HepG2 (cell line): ENCODE results near the gene COQ10B. TPM values are rescaled to one million over a fixed set of nuclear protein-coding genes. Genes with fewer than 3 reads are reported as not detected.
A peak's percentile ranks its signal among the peaks of the same experiment; 100 is the strongest.

Experiments
- ATAC-seq: fragments of 200-7000 bp; cut with Tn5 transposase; 3 replicates; pipeline ENCODE4 v1.9.1; 2020; ENCODE audit warnings: mild to moderate bottlenecking, moderate library complexity
- BruUV-seq: library from RNA; stranded (reverse); fragments of 400-500 nt; replicated peaks from 2 replicates; lab custom pipeline; 2021; lab: Mats Ljungman, UMichigan
- CTCF ChIA-PET: fragments of 300-600 bp; formaldehyde crosslinking; extraction: SDS; loops from one replicate; lab custom pipeline; 2021; ENCODE audit warnings: low total read pairs, inconsistent platforms, low intra/inter-chr PET ratio; lab: Yijun Ruan, JAX
- POLR2A ChIA-PET: fragments of 350-600 bp; sonication (Branson Sonifier 250); formaldehyde crosslinking; loops from one replicate; lab custom pipeline; 2020; ENCODE audit warnings: antibody characterized with exemption, inconsistent platforms; lab: Yijun Ruan, JAX
- DNase-seq: peaks from one replicate; pipeline ENCODE4 v3.0.0-alpha.2; 2015; ENCODE audit warnings: low spot score
- FAIRE-seq: peaks from 3 replicates; lab custom pipeline; 2011; peaks lifted over from hg19 to GRCh38; lab: Jason Lieb, UNC
- H2AFZ ChIP-seq: one replicate; pipeline ENCODE4 v1.6.1; 2011; ENCODE audit warnings: low read length, inconsistent platforms
- H3K27ac ChIP-seq: fragments of 300-600 bp; 3 replicates; pipeline ENCODE4 v1.8.0; 2011; ENCODE audit warnings: mixed run types, mild to moderate bottlenecking, mixed read lengths, low read length, inconsistent platforms; ENCODE audit not compliant: insufficient read depth; ENCODE audit errors: extremely low read length
- H3K27me3 ChIP-seq, 2 experiments: fragments of 200-600 bp in 1 of 2; 2 replicates in 1 of 2; 3 replicates in 1 of 2; pipeline versions ENCODE4 v1.6.0 to v1.8.0; 2011; ENCODE audit warnings: low read length in 2 of 2, mild to moderate bottlenecking in 2 of 2, moderate library complexity in 2 of 2, inconsistent platforms in 1 of 2; ENCODE audit not compliant: insufficient read depth in 2 of 2, control insufficient read depth in 1 of 2
- H3K36me3 ChIP-seq, 2 experiments: fragments of 200-600 bp in 1 of 2; replicated peaks in 1 of 2; 2 replicates in 1 of 2; 3 replicates in 1 of 2; pipeline versions ENCODE4 v1.5.1 to v1.8.0; 2011; ENCODE audit warnings: low read length in 2 of 2, inconsistent platforms in 1 of 2; ENCODE audit not compliant: insufficient read depth in 2 of 2, control insufficient read depth in 1 of 2
- H3K4me1 ChIP-seq: 2 replicates; pipeline ENCODE4 v1.5.1; 2012; ENCODE audit warnings: low read length, inconsistent platforms; ENCODE audit not compliant: insufficient read depth
- H3K4me2 ChIP-seq: 2 replicates; pipeline ENCODE4 v1.6.0; 2011; ENCODE audit warnings: low read depth, low read length, inconsistent platforms
- H3K4me3 ChIP-seq, 3 experiments: fragments of 200-600 bp in 1 of 3; sonication (generic), shearing (Covaris generic) in 1 of 3; replicated peaks in 1 of 3; 2 replicates each; pipeline ENCODE4 v1.5.1; 2011 to 2016; ENCODE audit warnings: low read length in 3 of 3, inconsistent platforms in 2 of 3, low read depth in 2 of 3, mild to moderate bottlenecking in 2 of 3, control low read depth in 1 of 3, mixed read lengths in 1 of 3; ENCODE audit not compliant: insufficient read depth in 1 of 3
- H3K79me2 ChIP-seq: one replicate; pipeline ENCODE4 v1.6.1; 2011; ENCODE audit warnings: low read length, inconsistent platforms; ENCODE audit not compliant: insufficient read depth
- H3K9ac ChIP-seq: 2 replicates; pipeline ENCODE4 v1.6.0; 2011; ENCODE audit warnings: mild to moderate bottlenecking, low read depth, low read length, inconsistent platforms; ENCODE audit not compliant: insufficient read depth
- H3K9me3 ChIP-seq: 2 replicates; pipeline ENCODE4 v1.5.1; 2012; ENCODE audit warnings: mild to moderate bottlenecking, low read length
- H4K20me1 ChIP-seq: 2 replicates; pipeline ENCODE4 v1.6.0; 2011; ENCODE audit warnings: inconsistent platforms, mild to moderate bottlenecking, low read length, moderate library complexity; ENCODE audit not compliant: insufficient read depth
- CC2D1A ChIP-seq: sonication (generic); formaldehyde crosslinking; IDR thresholded peaks from 2 replicates; pipeline ENCODE4 v1.8.1; 2023; ENCODE audit warnings: mild to moderate bottlenecking, missing genetic modification reagents
- ETV6 ChIP-seq: sonication (generic); formaldehyde crosslinking; conservative IDR thresholded peaks from 2 replicates; pipeline ENCODE4 v1.4.0; 2020; ENCODE audit warnings: missing genetic modification reagents
- FOXP1 ChIP-seq, 2 experiments: fragments of 450-650 bp in 1 of 2; IDR thresholded peaks; 2 replicates each; pipeline ENCODE4 v1.6.1; 2017 to 2018; ENCODE audit warnings: antibody characterized with exemption in 1 of 2
- HNRNPUL1 ChIP-seq: fragments of 200-400 bp; formaldehyde crosslinking; IDR thresholded peaks from 2 replicates; pipeline ENCODE4 v1.6.1; 2017; ENCODE audit warnings: low read depth, mild to moderate bottlenecking, low read length, moderate library complexity
- NFIC ChIP-seq: IDR thresholded peaks from 2 replicates; pipeline ENCODE4 v1.6.1; 2012; ENCODE audit warnings: mild to moderate bottlenecking, low read length, inconsistent platforms
- RORA ChIP-seq: sonication (generic); formaldehyde crosslinking; IDR thresholded peaks from 2 replicates; pipeline ENCODE4 v1.5.0; 2020; ENCODE audit warnings: mild to moderate bottlenecking, missing genetic modification reagents, moderate library complexity
- SMARCC2 ChIP-seq: fragments of 450-650 bp; IDR thresholded peaks from 2 replicates; pipeline ENCODE4 v1.6.1; 2017; ENCODE audit warnings: antibody characterized with exemption, mild to moderate bottlenecking
- SP140L ChIP-seq: sonication (generic); formaldehyde crosslinking; IDR thresholded peaks from 2 replicates; pipeline ENCODE4 v1.4.0; 2020; ENCODE audit warnings: missing genetic modification reagents, borderline replicate concordance
- TCF7 ChIP-seq: sonication (generic); IDR thresholded peaks from 2 replicates; pipeline ENCODE4 v1.6.1; 2016; ENCODE audit warnings: antibody characterized with exemption, low read depth
- XBP1 ChIP-seq: sonication (generic); formaldehyde crosslinking; IDR thresholded peaks from 2 replicates; pipeline ENCODE4 v1.5.0; 2020; ENCODE audit warnings: missing genetic modification reagents
- ZFP1 ChIP-seq: IDR thresholded peaks from 2 replicates; pipeline ENCODE4 v1.6.1; 2016
- ZNF3 ChIP-seq: IDR thresholded peaks from 2 replicates; pipeline ENCODE4 v1.7.0; 2017; ENCODE audit warnings: inconsistent platforms
- ZNF33A ChIP-seq: sonication (generic); formaldehyde crosslinking; IDR thresholded peaks from 2 replicates; pipeline ENCODE4 v1.5.1; 2020; ENCODE audit warnings: missing genetic modification reagents, mild to moderate bottlenecking, moderate library complexity, borderline replicate concordance
- ZNF446 ChIP-seq: sonication (generic); formaldehyde crosslinking; IDR thresholded peaks from 2 replicates; pipeline ENCODE4 v1.5.0; 2020; ENCODE audit warnings: mild to moderate bottlenecking, missing genetic modification reagents
- ZNF670 ChIP-seq: sonication (generic); formaldehyde crosslinking; IDR thresholded peaks from 2 replicates; pipeline ENCODE4 v1.8.0; 2022; ENCODE audit warnings: mild to moderate bottlenecking, missing genetic modification reagents, borderline replicate concordance
- ZNF674 ChIP-seq: sonication (generic); formaldehyde crosslinking; IDR thresholded peaks from 2 replicates; pipeline ENCODE4 v1.5.0; 2020; ENCODE audit warnings: low read depth, mild to moderate bottlenecking, missing genetic modification reagents
- ZNF816 ChIP-seq: sonication (generic); formaldehyde crosslinking; IDR thresholded peaks from 2 replicates; pipeline ENCODE4 v1.8.0; 2022; ENCODE audit warnings: missing genetic modification reagents, mild to moderate bottlenecking, borderline replicate concordance
- ZXDC ChIP-seq: sonication (generic); formaldehyde crosslinking; IDR thresholded peaks from 2 replicates; pipeline ENCODE4 v1.5.0; 2020; ENCODE audit warnings: mild to moderate bottlenecking, missing genetic modification reagents
- WGBS: methylation state at CpG from one replicate; pipeline ENCODE4 v1.1.6; 2017; ENCODE audit warnings: low lambda C conversion rate; 5-methylcytosine and 5-hydroxymethylcytosine counted together
- in situ Hi-C: cut with HindIII; loops from 2 replicates; pipeline ENCODE4 v1.10.0; 2017; ENCODE audit warnings: low pct_unique_long_range_greater_than_20kb; ENCODE audit not compliant: extremely low pct_ligation_motif_present
- intact Hi-C: fragments of 100-400 bp; cut with micrococcal nuclease; formaldehyde crosslinking; loops from one replicate; pipeline ENCODE4 v1.10.0; 2022; ENCODE audit not compliant: unreplicated experiment
- polyA plus RNA-seq, 8 experiments: library from polyadenylated mRNA; depleted of rRNA in 3 of 8; stranded (reverse) in 7 of 8; unstranded in 1 of 8; fragments of >200 nt; fragmentation: Illumina TruSeq in 4 of 8; extraction: Trizol in 4 of 8; gene quantifications; 2 replicates each; pipeline versions ENCODE4 v1.2.1 to v1.2.3, GENCODE V29; 2011 to 2016; ENCODE audit warnings: low read depth in 4 of 8, missing spikeins in 1 of 8, mixed read lengths in 1 of 8; ENCODE audit not compliant: insufficient read depth in 1 of 8
- total RNA-seq, 5 experiments: library from RNA; depleted of rRNA; stranded (reverse); fragments of >200 nt; fragmentation: Illumina TruSeq; extraction: Trizol; gene quantifications; 2 replicates each; pipeline ENCODE4 v1.2.3, GENCODE V29; 2016; ENCODE audit warnings: low read depth in 1 of 5

The COQ10B gene
- total and polyA plus RNA-seq, 2 of the 13 experiments (the other 11 are each of a cell fraction or from before 2014, with no cell fraction given), result 4.6 to 34.9 TPM

GRCh38 chr2:197515315-197515738, 62.0 kb downstream of the COQ10B start:
- Histone ChIP-seq H3K9ac (peak overlapping the region; percentile 97), H3K36me3 (no peaks in the 10 kb centered on the region), H4K20me1 (peaks cover 24% of the 10 kb centered on the region), H3K4me2 (peak overlapping the region; percentile 79), H3K79me2 (peaks cover 49% of the 10 kb centered on the region), H2AFZ (peak overlapping the region; percentile 60), H3K27me3 (no peaks in the 10 kb centered on the region; a peak in 1 of 5 replicates), H3K27ac (peak overlapping the region; percentile 77), H3K4me3 (peak overlapping the region; percentile 43 to 98 (median 89)), H3K9me3 (no peaks in the 10 kb centered on the region), H3K4me1 (peaks cover 45% of the 10 kb centered on the region)
- in situ Hi-C loops, result loop anchor here (10.0 kb wide), 1 partner anchor 189 kb away; the partner anchor contains the start of gene MARS2
- ChIA-PET POLR2A (interaction anchor here (0.8 to 5.6 kb wide), 16 partner anchors 9 to 191 kb away, joined by 3 to 177 read pairs (median 11); partner anchors contain the start of genes COQ10B, HSPD1, HSPE1 and MARS2), CTCF (no interaction called here)
- BruUV-seq, result TSS peak; percentile 94
- ATAC-seq (no peak), DNase-seq (peak; percentile 61), FAIRE-seq (no peak)
- 0 out of 2 replicates have a peak, but pooled peaks have one; percentile 0 for TF ChIP-seq RORA (CRISPR knock-in tag)
- TF ChIP-seq FOXP1 (IDR thresholded peaks at IDR 0.05), result no peak
- peak; percentile 32; the same call in 1 of the 2 replicates for TF ChIP-seq FOXP1 (CRISPR knock-in tag; IDR thresholded peaks at IDR 0.05)
- TF ChIP-seq XBP1 (CRISPR knock-in tag), result peak; percentile 62; the same call in 1 of the 2 replicates
- 0 out of 2 replicates have a peak, but pooled peaks have one; percentile 10 for TF ChIP-seq ZNF3
- no peak for TF ChIP-seq ZXDC
- TF ChIP-seq NFIC, result peak; percentile 66; the same call in 1 of the 2 replicates
- no peak for TF ChIP-seq ZFP1 (CRISPR knock-in tag)
- TF ChIP-seq TCF7, result peak; percentile 77
- 0 out of 2 replicates have a peak, but pooled peaks have one; percentile 4 for TF ChIP-seq ZNF674
- TF ChIP-seq CC2D1A (CRISPR knock-in tag), result 0 out of 2 replicates have a peak, but pooled peaks have one; percentile 97
- TF ChIP-seq ZNF33A (CRISPR knock-in tag), result peak; percentile 57; the same call in 1 of the 2 replicates
- TF ChIP-seq ETV6, result no peak
- TF ChIP-seq HNRNPUL1, result no peak
- TF ChIP-seq ZNF670, result peak; percentile 17; the same call in 1 of the 2 replicates
- TF ChIP-seq SMARCC2, result no peak
- peak; percentile 17; the same call in 1 of the 2 replicates for TF ChIP-seq SP140L (CRISPR knock-in tag)
- 0 out of 2 replicates have a peak, but pooled peaks have one; percentile 2 for TF ChIP-seq ZNF446 (CRISPR knock-in tag)
- peak; percentile 12; the same call in 1 of the 2 replicates for TF ChIP-seq ZNF816 (CRISPR knock-in tag)
- 0% methylated on average over 13 of the region's 16 CpGs for WGBS
- intact Hi-C loops, result loop anchor here (1.0 to 5.0 kb wide), 3 partner anchors 15 to 262 kb away; partner anchors contain the start of gene HSPE1
